Erythroblast (primary cell): ENCODE results near the gene CSF2.

ENCODE experiments used
- GATA1 ChIP-seq: IDR thresholded peaks from 2 replicates; pipeline ENCODE4 v1.6.1; 2011; ENCODE audit warnings: low read depth, mild to moderate bottlenecking, control low read depth, low read length, moderate library complexity
- POLR2A ChIP-seq: IDR thresholded peaks from 2 replicates; pipeline ENCODE4 v1.6.1; 2011; ENCODE audit warnings: mild to moderate bottlenecking, low read length

GRCh38 chr5:132074772-132075718 is 1.5 kb downstream of the CSF2 start:
- TF ChIP-seq POLR2A (no peak), GATA1 (no peak)
